ENCODE measurements around the gene CYS1. TPM values are rescaled to one million over a fixed set of nuclear protein-coding genes. Genes with fewer than 3 reads are reported as not detected.

CYS1 gene
- total and polyA plus RNA-seq, 2 of the 13 experiments (the other 11 are each of a cell fraction or from before 2014, with no cell fraction given): 0.04 TPM; not detected in 1

DNA sequence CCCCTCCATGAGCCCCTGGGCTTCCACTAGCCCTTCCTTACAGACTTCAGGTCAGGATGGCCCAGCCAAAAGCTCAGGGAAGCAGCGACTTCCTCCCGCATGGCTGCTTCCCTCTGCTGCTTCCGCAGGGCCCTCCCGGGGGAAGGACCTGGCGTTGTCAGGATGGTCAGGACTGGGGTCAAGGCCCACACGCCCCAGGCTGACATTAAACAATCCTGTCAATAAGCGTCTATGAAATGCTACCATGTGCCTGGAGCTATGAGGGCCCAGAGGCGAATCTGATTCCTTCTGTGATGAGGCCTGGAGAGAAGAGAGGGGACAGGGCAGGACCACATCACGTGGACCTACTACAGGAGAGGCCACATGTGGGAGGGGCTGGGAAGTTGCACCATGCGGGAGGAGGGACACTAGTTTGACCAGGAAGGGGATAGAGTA is 17.3 kb downstream of the CYS1 start (continued):
- TF ChIP-seq PITX1 (CRISPR knock-in tag; IDR thresholded peaks at IDR 0.05): no peak
- no peak for TF ChIP-seq ZNF589 (CRISPR knock-in tag; conservative IDR thresholded peaks at IDR 0.05)
- no peak for TF ChIP-seq IRF2 (CRISPR knock-in tag; IDR thresholded peaks at IDR 0.05)
- no peak for TF ChIP-seq MBNL3 (CRISPR knock-in tag; conservative IDR thresholded peaks at IDR 0.05)
- TF ChIP-seq, protein P1, sequence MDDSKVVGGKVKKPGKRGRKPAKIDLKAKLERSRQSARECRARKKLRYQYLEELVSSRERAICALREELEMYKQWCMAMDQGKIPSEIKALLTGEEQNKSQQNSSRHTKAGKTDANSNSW (CRISPR knock-in tag; IDR thresholded peaks at IDR 0.05; ENCODE audit: borderline replicate concordance): no peak
- TF ChIP-seq USF2 (IDR thresholded peaks at IDR 0.05; ENCODE audit: low read depth, low read length): no peak
- peak; percentile 64; the same call in 1 of the 2 replicates for TF ChIP-seq USF2 (CRISPR knock-in tag; IDR thresholded peaks at IDR 0.05; ENCODE audit: borderline replicate concordance)
- no peak for TF ChIP-seq SNAPC4 (CRISPR knock-in tag; IDR thresholded peaks at IDR 0.05)
- peak; percentile 33 for TF ChIP-seq YY1 (IDR thresholded peaks at IDR 0.05; ENCODE audit: insufficient read depth, insufficient replicate concordance, low read depth, low read length)
- no peak for TF ChIP-seq THAP11 (CRISPR knock-in tag; IDR thresholded peaks at IDR 0.05)
- TF ChIP-seq TRIM22 (IDR thresholded peaks at IDR 0.05): no peak
- peak; percentile 23; the same call in 1 of the 2 replicates for TF ChIP-seq ZNF605 (CRISPR knock-in tag; IDR thresholded peaks at IDR 0.05)
- TF ChIP-seq ZNF720 (CRISPR knock-in tag; IDR thresholded peaks at IDR 0.05): no peak
- TF ChIP-seq ZNF572 (CRISPR knock-in tag; IDR thresholded peaks at IDR 0.05): peak; percentile 59; the same call in 1 of the 2 replicates
- 0 out of 2 replicates have a peak, but pooled peaks have one; percentile 43 for TF ChIP-seq ZNF512B (CRISPR knock-in tag; IDR thresholded peaks at IDR 0.05; ENCODE audit: borderline replicate concordance)
- peak in 1 of 2 experiments; percentile 68; a peak in 2 of 4 replicates for TF ChIP-seq ATF4 (CRISPR knock-in tag; IDR thresholded peaks at IDR 0.05)
- TF ChIP-seq XBP1 (CRISPR knock-in tag; IDR thresholded peaks at IDR 0.05): no peak

All from HepG2 (cell line).